Keratinocyte (primary cell): ENCODE measurements around the gene BBS12. TPM values are rescaled to one million over a fixed set of nuclear protein-coding genes. Genes with fewer than 3 reads are reported as not detected.

Experiments
- DNase-seq: peaks from one replicate; pipeline ENCODE4 v3.0.0-alpha.2; 2011; ENCODE audit warnings: low read depth, missing footprints, low spot score
- FAIRE-seq: peaks from 2 replicates; lab custom pipeline; 2011; peaks lifted over from hg19 to GRCh38; lab: Jason Lieb, UNC
- H2AFZ ChIP-seq: 2 replicates; pipeline ENCODE4 v1.6.0; 2012; ENCODE audit warnings: low read length, control low read depth, inconsistent platforms; ENCODE audit not compliant: control insufficient read depth
- H3K27ac ChIP-seq: 2 replicates; pipeline ENCODE4 v1.5.1; 2011; ENCODE audit warnings: low read length; ENCODE audit not compliant: control insufficient read depth, insufficient read depth
- H3K27me3 ChIP-seq: 3 replicates; pipeline ENCODE4 v1.6.0; 2011; ENCODE audit warnings: low read length; ENCODE audit not compliant: control insufficient read depth, insufficient read depth; ENCODE audit errors: extremely low read depth
- H3K36me3 ChIP-seq, 2 experiments: 2 replicates in 1 of 2; 3 replicates in 1 of 2; pipeline ENCODE4 v1.5.1; 2011; ENCODE audit warnings: low read length in 2 of 2, mild to moderate bottlenecking in 1 of 2; ENCODE audit not compliant: control insufficient read depth in 2 of 2, insufficient read depth in 2 of 2; ENCODE audit errors: extremely low read depth in 1 of 2
- H3K4me1 ChIP-seq: 3 replicates; pipeline ENCODE4 v1.5.1; 2011; ENCODE audit warnings: low read length; ENCODE audit not compliant: control insufficient read depth, insufficient read depth; ENCODE audit errors: extremely low read depth
- H3K4me2 ChIP-seq: 3 replicates; pipeline ENCODE4 v1.6.0; 2011; ENCODE audit warnings: low read depth, low read length; ENCODE audit not compliant: control insufficient read depth, insufficient read depth; ENCODE audit errors: extremely low read depth
- H3K4me3 ChIP-seq, 3 experiments: fragments of 200-600 bp in 1 of 3; sonication (generic) in 1 of 3; 2 replicates in 2 of 3; 3 replicates in 1 of 3; pipeline ENCODE4 v1.5.1; 2011 to 2016; ENCODE audit warnings: low read length in 3 of 3, mild to moderate bottlenecking in 3 of 3, control low read depth in 2 of 3, inconsistent platforms in 1 of 3, low read depth in 1 of 3, mixed read lengths in 1 of 3, mixed run types in 1 of 3, moderate library complexity in 1 of 3; ENCODE audit not compliant: control insufficient read depth in 2 of 3, insufficient read depth in 2 of 3; ENCODE audit errors: extremely low read depth in 1 of 3
- H3K79me2 ChIP-seq: 2 replicates; pipeline ENCODE4 v1.6.0; 2012; ENCODE audit warnings: low read length; ENCODE audit not compliant: control insufficient read depth, insufficient read depth
- H3K9ac ChIP-seq: 3 replicates; pipeline ENCODE4 v1.6.0; 2011; ENCODE audit warnings: low read length; ENCODE audit not compliant: control insufficient read depth, insufficient read depth; ENCODE audit errors: extremely low read depth
- H3K9me1 ChIP-seq: 3 replicates; pipeline ENCODE4 v1.6.0; 2011; ENCODE audit warnings: low read length; ENCODE audit not compliant: control insufficient read depth, insufficient read depth; ENCODE audit errors: extremely low read depth
- H3K9me3 ChIP-seq: 2 replicates; pipeline ENCODE4 v1.5.1; 2012; ENCODE audit warnings: low read depth, low read length; ENCODE audit not compliant: control insufficient read depth
- H4K20me1 ChIP-seq: 3 replicates; pipeline ENCODE4 v1.6.0; 2011; ENCODE audit warnings: low read length; ENCODE audit not compliant: control insufficient read depth, insufficient read depth; ENCODE audit errors: extremely low read depth
- CTCF ChIP-seq, 3 experiments: IDR thresholded peaks in 1 of 3; conservative IDR thresholded peaks in 1 of 3; optimal IDR thresholded peaks in 1 of 3; 2 replicates in 2 of 3; 3 replicates in 1 of 3; pipeline versions ENCODE3 to v1.5.1; 2011; ENCODE audit warnings: low read length in 3 of 3, mild to moderate bottlenecking in 3 of 3, moderate library complexity in 2 of 3, control low read depth in 1 of 3, inconsistent platforms in 1 of 3; ENCODE audit not compliant: insufficient read depth in 2 of 3; ENCODE audit errors: extremely low read depth in 1 of 3
- EZH2 ChIP-seq: IDR thresholded peaks from one replicate; pipeline ENCODE4 v1.6.1; 2012; ENCODE audit warnings: inconsistent platforms, mild to moderate bottlenecking, low read length, moderate library complexity
- dilution Hi-C: fragments of 300-500 bp; cut with MboI; formaldehyde crosslinking; loops from one replicate; pipeline ENCODE4 v1.7.0; 2020; ENCODE audit warnings: low sequenced_read_pairs; ENCODE audit not compliant: extremely low pct_ligation_motif_present
- polyA plus RNA-seq, 5 experiments: library from polyadenylated mRNA; depleted of rRNA in 3 of 5; stranded (reverse) in 3 of 5; stranded (forward) in 1 of 5; unstranded in 1 of 5; fragments of >200 nt; gene quantifications; 1 replicate in 1 of 5; 2 replicates in 3 of 5; 3 replicates in 1 of 5; pipeline versions ENCODE4 v1.2.1 to v1.2.3, GENCODE V29; 2011 to 2012; ENCODE audit warnings: missing spikeins in 2 of 5, low read depth in 1 of 5, low replicate concordance in 1 of 5

Gene BBS12
- polyA plus RNA-seq, 1 donor (not counting 4 experiments of a cell fraction or from before 2014, with no cell fraction given), result 2.5 TPM

DNA sequence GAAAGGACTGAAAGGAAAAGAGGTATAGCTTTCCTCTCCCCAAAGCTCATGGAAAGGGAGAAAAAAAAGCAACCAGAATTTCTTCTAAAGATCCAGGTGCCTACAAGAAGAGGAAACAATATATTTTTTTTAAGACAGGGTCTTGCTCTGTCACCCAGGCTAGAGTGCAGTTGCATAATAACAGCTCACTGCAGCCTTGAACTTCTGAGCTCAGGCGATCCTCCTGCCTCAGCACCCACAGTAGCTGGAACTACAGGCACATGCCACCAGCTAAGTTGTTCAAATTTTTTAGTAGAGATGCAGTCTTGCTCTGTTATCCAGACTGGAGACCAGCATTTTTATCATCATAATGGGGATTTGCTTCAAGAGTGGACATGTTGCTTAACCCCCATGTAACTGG is 30.5 kb upstream of the BBS12 start:
- Histone ChIP-seq H3K9ac (no peak overlapping the region), H3K79me2 (no peaks in the 10 kb centered on the region), H3K4me2 (no peak overlapping the region), H3K9me3 (no peaks in the 10 kb centered on the region), H3K9me1 (no peaks in the 10 kb centered on the region), H3K27ac (no peak overlapping the region), H3K36me3 (peaks cover 0 to 7% of the 10 kb centered on the region in 2 experiments), H2AFZ (no peak overlapping the region), H3K4me3 (no peak overlapping the region), H3K4me1 (peaks cover 12% of the 10 kb centered on the region), H3K27me3 (no peaks in the 10 kb centered on the region), H4K20me1 (no peaks in the 10 kb centered on the region)
- dilution Hi-C loops, result no loop called here
- no peak for DNase-seq
- no peak for FAIRE-seq
- no peak for TF ChIP-seq CTCF (optimal IDR thresholded peaks at IDR 0.05 in 1 of 3, IDR thresholded peaks at IDR 0.05 in 1 of 3, conservative IDR thresholded peaks at IDR 0.05 in 1 of 3; ENCODE audit: extremely low read depth in 1 of 3, insufficient read depth in 2 of 3, low read length in 3 of 3)
- no peak for TF ChIP-seq EZH2

- Histone ChIP-seq H3K27ac (no peak overlapping the region), H3K36me3 (peaks cover 0 to 11% of the 10 kb centered on the region in 2 experiments), H3K9me1 (no peaks in the 10 kb centered on the region), H4K20me1 (no peaks in the 10 kb centered on the region), H3K79me2 (no peaks in the 10 kb centered on the region), H3K4me3 (no peak overlapping the region), H3K4me2 (no peak overlapping the region), H2AFZ (no peak overlapping the region), H3K4me1 (peaks cover 12% of the 10 kb centered on the region), H3K9ac (no peak overlapping the region), H3K27me3 (no peaks in the 10 kb centered on the region), H3K9me3 (no peaks in the 10 kb centered on the region)
- DNase-seq, result no peak
- dilution Hi-C loops, result no loop called here
- TF ChIP-seq CTCF (optimal IDR thresholded peaks at IDR 0.05 in 1 of 3, IDR thresholded peaks at IDR 0.05 in 1 of 3, conservative IDR thresholded peaks at IDR 0.05 in 1 of 3; ENCODE audit: extremely low read depth in 1 of 3, insufficient read depth in 2 of 3, low read length in 3 of 3) (no peak), EZH2 (no peak)
- no peak for FAIRE-seq
These were observed 29.6 kb upstream of the BBS12 start for GRCh38 chr4:122702939-122703338.
